ENCODE measurements around the gene GPATCH3. TPM values are rescaled to one million over a fixed set of nuclear protein-coding genes. Genes with fewer than 3 reads are reported as not detected.

GPATCH3 gene
- total and polyA plus RNA-seq, 10 donors: 13.3 to 25.8 (median 17.5) TPM

DNA sequence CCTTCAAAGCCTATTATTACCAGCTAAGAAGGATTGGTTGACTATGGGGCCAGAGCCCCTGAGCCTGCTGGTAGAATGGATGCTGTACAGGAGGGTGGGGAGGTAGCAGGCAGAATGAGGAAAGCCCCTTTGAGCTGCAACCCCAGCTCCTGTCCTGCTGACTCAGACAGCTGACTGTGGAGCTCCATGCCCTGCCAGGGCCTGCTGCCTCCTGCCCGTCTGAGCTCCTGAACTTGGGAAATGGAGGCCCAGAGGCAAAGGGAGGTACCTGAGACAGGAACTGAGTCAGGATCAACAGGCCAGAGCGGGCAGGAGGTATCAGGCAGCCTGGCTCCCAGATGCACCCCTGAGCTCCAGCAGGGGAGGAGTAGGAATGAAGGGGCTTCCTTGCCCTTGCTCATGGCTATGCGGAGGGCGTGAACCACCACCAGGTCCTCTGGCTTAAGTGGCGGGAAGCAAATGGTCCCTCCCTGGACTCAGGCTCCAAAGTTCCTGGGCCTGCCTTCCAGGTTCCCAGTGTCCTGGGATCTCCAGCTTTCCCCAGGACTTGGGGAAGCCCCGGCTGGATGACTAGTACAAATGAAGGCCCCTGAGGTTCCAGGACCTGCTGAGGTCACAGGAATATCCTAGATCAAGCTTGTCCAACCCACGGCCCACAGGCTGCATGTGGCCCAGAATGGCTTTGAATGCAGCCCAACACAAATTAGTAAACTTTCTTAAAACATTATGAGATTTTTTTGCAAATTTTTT is 41.2 kb downstream of the GPATCH3 start:
- peak in 1 of 3 donors; percentile 40 for TF ChIP-seq POLR2AphosphoS5 (IDR thresholded peaks at IDR 0.05)
- TF ChIP-seq, protein P1, sequence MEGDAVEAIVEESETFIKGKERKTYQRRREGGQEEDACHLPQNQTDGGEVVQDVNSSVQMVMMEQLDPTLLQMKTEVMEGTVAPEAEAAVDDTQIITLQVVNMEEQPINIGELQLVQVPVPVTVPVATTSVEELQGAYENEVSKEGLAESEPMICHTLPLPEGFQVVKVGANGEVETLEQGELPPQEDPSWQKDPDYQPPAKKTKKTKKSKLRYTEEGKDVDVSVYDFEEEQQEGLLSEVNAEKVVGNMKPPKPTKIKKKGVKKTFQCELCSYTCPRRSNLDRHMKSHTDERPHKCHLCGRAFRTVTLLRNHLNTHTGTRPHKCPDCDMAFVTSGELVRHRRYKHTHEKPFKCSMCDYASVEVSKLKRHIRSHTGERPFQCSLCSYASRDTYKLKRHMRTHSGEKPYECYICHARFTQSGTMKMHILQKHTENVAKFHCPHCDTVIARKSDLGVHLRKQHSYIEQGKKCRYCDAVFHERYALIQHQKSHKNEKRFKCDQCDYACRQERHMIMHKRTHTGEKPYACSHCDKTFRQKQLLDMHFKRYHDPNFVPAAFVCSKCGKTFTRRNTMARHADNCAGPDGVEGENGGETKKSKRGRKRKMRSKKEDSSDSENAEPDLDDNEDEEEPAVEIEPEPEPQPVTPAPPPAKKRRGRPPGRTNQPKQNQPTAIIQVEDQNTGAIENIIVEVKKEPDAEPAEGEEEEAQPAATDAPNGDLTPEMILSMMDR (IDR thresholded peaks at IDR 0.05 in 8 of 11, conservative IDR thresholded peaks at IDR 0.05 in 3 of 11): no peak
- whole genome bisulfite sequencing, 5 donors: 91 to 98% (median 92%) methylated on average over 6 to 7 of the region's 7 CpGs
- Histone ChIP-seq H3K4me1 (peaks cover 0 to 14% (median 9%) of the 10 kb centered on the region in 6 donors), H3K4me3 (no peak overlapping the region), H3K9me3 (no peaks in the 10 kb centered on the region), H3K36me3 (peaks cover 0 to 45% (median 34%) of the 10 kb centered on the region in 6 donors), H3K27ac (no peak overlapping the region), H3K27me3 (replicated peaks in 1 of 7) (no peaks in the 10 kb centered on the region)
- no peak for DNase-seq
- intact Hi-C loops (cut with DNase I; ENCODE audit: low total_unique reads): no loop called here

DNA sequence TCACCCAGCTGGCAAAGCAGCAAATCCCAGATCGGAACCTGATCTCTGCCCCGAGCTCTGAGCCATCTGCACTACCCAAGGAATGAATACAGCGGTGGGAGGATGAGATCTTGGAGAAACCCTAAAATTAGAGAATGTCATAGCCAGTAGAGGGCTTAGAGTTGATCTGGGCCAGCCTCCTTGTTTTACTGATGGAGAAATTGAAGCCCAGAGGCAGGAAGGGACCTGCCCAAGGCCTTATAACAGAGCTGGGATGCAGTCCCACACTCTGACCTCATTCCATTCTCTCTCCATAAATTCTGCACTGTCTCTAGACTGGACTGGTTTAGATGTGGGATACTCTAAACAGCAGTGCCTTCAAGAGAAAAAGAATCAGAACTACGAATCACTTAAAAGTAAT is 42.1 kb downstream of the GPATCH3 start:
- Histone ChIP-seq H3K27me3 (replicated peaks in 1 of 7) (no peaks in the 10 kb centered on the region), H3K9me3 (no peaks in the 10 kb centered on the region), H3K27ac (no peak overlapping the region), H3K36me3 (peaks cover 0 to 54% (median 43%) of the 10 kb centered on the region in 6 donors), H3K4me1 (peaks cover 0 to 10% (median under 1%) of the 10 kb centered on the region in 6 donors), H3K4me3 (no peak overlapping the region)
- no peak for DNase-seq
- intact Hi-C loops (cut with DNase I; ENCODE audit: low total_unique reads): no loop called here
- TF ChIP-seq, protein P1 (IDR thresholded peaks at IDR 0.05 in 8 of 11, conservative IDR thresholded peaks at IDR 0.05 in 3 of 11): no peak
- TF ChIP-seq POLR2AphosphoS5 (IDR thresholded peaks at IDR 0.05) (no peak), POLR2A (IDR thresholded peaks at IDR 0.05) (no peak)
- 85 to 94% (median 93%) methylated on average over 4 of the region's 4 CpGs for WGBS, 5 donors

DNA sequence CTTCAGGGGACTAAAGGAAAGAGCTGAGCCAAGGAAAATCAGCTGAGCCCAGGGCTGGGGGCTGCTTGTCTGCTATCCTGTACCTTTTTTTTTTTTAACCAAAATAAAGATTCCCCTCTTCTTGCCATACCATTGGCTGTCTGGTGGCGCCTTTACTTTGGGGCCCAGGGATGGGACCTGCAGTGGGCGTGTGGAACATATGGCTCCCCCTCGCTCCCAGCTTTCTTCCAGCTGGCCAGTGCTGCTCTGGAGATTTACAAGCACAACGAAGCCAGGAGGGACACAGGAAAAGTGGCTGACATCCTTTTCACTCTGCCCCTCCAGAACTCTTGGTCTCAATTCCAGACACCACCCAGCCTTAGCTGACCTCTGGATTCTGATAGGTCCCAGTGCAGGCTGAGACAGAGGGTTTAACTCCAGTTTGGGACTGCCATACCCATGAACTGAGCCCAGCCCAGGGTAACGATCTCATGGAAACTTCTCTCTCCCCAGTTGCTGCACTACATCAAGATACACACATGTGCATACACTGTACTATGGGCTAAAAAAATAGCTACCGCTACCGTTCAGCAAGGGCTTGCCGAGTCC is 42.7 kb downstream of the GPATCH3 start:
- no peak for DNase-seq
- intact Hi-C loops (cut with DNase I; ENCODE audit: low total_unique reads): no loop called here
- Histone ChIP-seq H3K27me3 (replicated peaks in 1 of 7) (no peaks in the 10 kb centered on the region), H3K27ac (no peak overlapping the region), H3K36me3 (peaks cover 0 to 60% (median 48%) of the 10 kb centered on the region in 6 donors), H3K4me1 (peaks cover 0 to 9% (median 2%) of the 10 kb centered on the region in 6 donors), H3K4me3 (no peak overlapping the region), H3K9me3 (no peaks in the 10 kb centered on the region)
- TF ChIP-seq POLR2A (IDR thresholded peaks at IDR 0.05) (no peak), POLR2AphosphoS5 (IDR thresholded peaks at IDR 0.05) (no peak)
- TF ChIP-seq, protein P1 (IDR thresholded peaks at IDR 0.05 in 8 of 11, conservative IDR thresholded peaks at IDR 0.05 in 3 of 11): no peak
- WGBS, 5 donors: 87 to 99% (median 91%) methylated on average over 8 of the region's 8 CpGs
